ENCODE measurements around the gene ASB16. TPM values are rescaled to one million over a fixed set of nuclear protein-coding genes. Genes with fewer than 3 reads are reported as not detected.

Gene ASB16
- total RNA-seq, 1 donor from 2014 or later = not detected

GRCh38 chr17:44199553-44200477 lies 29.3 kb downstream of the ASB16 start, which contains the start of gene ATXN7L3:
ATXN7L3 (minus strand) TSS chr17:44199884; CDS start chr17:44198070, 1,814 bp downstream.
- H3K4me1 ChIP-seq = peaks cover 0 to 21% of the 10 kb centered on the region in 2 donors
- peaks cover 20 to 27% of the 10 kb centered on the region in 2 donors for H3K36me3 ChIP-seq
- peak within 1 kb of the TSS; percentile 98 to 99 for H3K4me3 ChIP-seq
- H3K27me3 ChIP-seq = no peaks in the 10 kb centered on the region
- peak; percentile 94 to 99 for DNase-seq (ENCODE audit: low spot score in 2 of 2)
- no peak for TF ChIP-seq CTCF (IDR thresholded peaks at IDR 0.05)
- peak within 1 kb of the TSS; percentile 98 to 100 for H3K27ac ChIP-seq
- no peaks in the 10 kb centered on the region for H3K9me3 ChIP-seq
- intact Hi-C loops (cut with DNase I) = loop anchor here (1.0 kb wide), 4 partner anchors 10 to 124 kb away; partner anchors contain the start of gene SLC25A39

GRCh38 chr17:44200478-44201155 lies 30.1 kb downstream of the ASB16 start:
- H3K36me3 ChIP-seq = peaks cover 12 to 19% of the 10 kb centered on the region in 2 donors
- H3K27ac ChIP-seq = peak overlapping the region; percentile 98 to 100
- peaks cover 0 to 21% of the 10 kb centered on the region in 2 donors for H3K4me1 ChIP-seq
- no peaks in the 10 kb centered on the region for H3K9me3 ChIP-seq
- intact Hi-C loops (cut with DNase I) = loop anchor here (1.0 kb wide), 4 partner anchors 10 to 124 kb away; partner anchors contain the start of gene SLC25A39
- no peak for TF ChIP-seq CTCF (IDR thresholded peaks at IDR 0.05)
- DNase-seq (ENCODE audit: low spot score in 2 of 2) = no peak
- H3K27me3 ChIP-seq = no peaks in the 10 kb centered on the region
- peak overlapping the region; percentile 98 to 99 for H3K4me3 ChIP-seq

- no peak for TF ChIP-seq CTCF (IDR thresholded peaks at IDR 0.05)
- Histone ChIP-seq H3K9me3 (no peaks in the 10 kb centered on the region), H3K4me1 (peaks cover 0 to 11% of the 10 kb centered on the region in 2 donors), H3K27ac (no peak overlapping the region), H3K36me3 (peaks cover 5 to 13% of the 10 kb centered on the region in 2 donors), H3K4me3 (no peak overlapping the region), H3K27me3 (no peaks in the 10 kb centered on the region)
- no peak for DNase-seq (ENCODE audit: low spot score in 2 of 2)
- intact Hi-C loops (cut with DNase I) = no loop called here
These were observed 32.3 kb downstream of the ASB16 start for GRCh38 chr17:44202756-44203155.

GRCh38 chr17:44203731-44204440 lies 33.4 kb downstream of the ASB16 start:
- H3K4me1 ChIP-seq = peaks cover 0 to 5% of the 10 kb centered on the region in 2 donors
- H3K9me3 ChIP-seq = no peaks in the 10 kb centered on the region
- H3K27ac ChIP-seq = no peak overlapping the region
- peak; percentile 28 to 51 (median 43) for TF ChIP-seq CTCF (IDR thresholded peaks at IDR 0.05)
- H3K27me3 ChIP-seq = no peaks in the 10 kb centered on the region
- H3K4me3 ChIP-seq = no peak overlapping the region
- intact Hi-C loops (cut with DNase I) = no loop called here
- no peak for DNase-seq (ENCODE audit: low spot score in 2 of 2)
- peaks cover 13 to 24% of the 10 kb centered on the region in 2 donors for H3K36me3 ChIP-seq

GRCh38 chr17:44204441-44204882 lies 34.0 kb downstream of the ASB16 start:
- no peak overlapping the region for H3K4me3 ChIP-seq
- DNase-seq (ENCODE audit: low spot score in 2 of 2) = no peak
- H3K4me1 ChIP-seq = peaks cover 0 to 5% of the 10 kb centered on the region in 2 donors
- intact Hi-C loops (cut with DNase I) = no loop called here
- H3K27ac ChIP-seq = no peak overlapping the region
- H3K9me3 ChIP-seq = no peaks in the 10 kb centered on the region
- H3K27me3 ChIP-seq = no peaks in the 10 kb centered on the region
- no peak for TF ChIP-seq CTCF (IDR thresholded peaks at IDR 0.05)
- peaks cover 19 to 30% of the 10 kb centered on the region in 2 donors for H3K36me3 ChIP-seq

All from ascending aorta (tissue), 2 donors.